GM19468 (cell line): ENCODE measurements around the gene GNAT1.
"Not testable (repeated sequence)": the region's sequence is repeated elsewhere in the genome, so short reads cannot be mapped to it uniquely, and the experiment has no call there.

Experiments
- ATAC-seq: cut with Tn5 transposase; IDR thresholded peaks from one replicate; pipeline ENCODE4 v1.9.1; 2021; ENCODE audit warnings: mild to moderate bottlenecking, moderate library complexity, moderate number of reproducible peaks; ENCODE audit not compliant: unreplicated experiment; ENCODE audit errors: extremely low read depth

GNAT1 gene

GRCh38 chr3:50201573-50202315, 10.3 kb downstream of the GNAT1 start:
- ATAC-seq, result no peak

- no peak for ATAC-seq
Measured at GRCh38 chr3:50202353-50203112, 11.1 kb downstream of the GNAT1 start.

GRCh38 chr3:50203113-50203808, 11.9 kb downstream of the GNAT1 start:
- ATAC-seq, result no peak

GRCh38 chr3:50203809-50204803, 12.7 kb downstream of the GNAT1 start:
- no peak for ATAC-seq

GRCh38 chr3:50204804-50205412, 13.5 kb downstream of the GNAT1 start, which contains the start of gene SLC38A3:
Gene SLC38A3, plus strand, starts transcription at chr3:50205271. Its CDS starts 8,929 bp downstream, at chr3:50214200.
- ATAC-seq, result no peak

GRCh38 chr3:50205413-50206276, 14.2 kb downstream of the GNAT1 start:
- no peak for ATAC-seq

GRCh38 chr3:50207359-50208042, 16.1 kb downstream of the GNAT1 start:
- ATAC-seq, result no peak

GRCh38 chr3:50208677-50209344, 17.4 kb downstream of the GNAT1 start:
- no peak for ATAC-seq

GRCh38 chr3:50210176-50210509, 18.7 kb downstream of the GNAT1 start:
- ATAC-seq, result no peak

GRCh38 chr3:50210510-50211367, 19.3 kb downstream of the GNAT1 start:
- ATAC-seq, result no peak

GRCh38 chr3:50211368-50211717, 19.9 kb downstream of the GNAT1 start:
- not testable (repeated sequence) for ATAC-seq

GRCh38 chr3:50211930-50212329, 20.5 kb downstream of the GNAT1 start:
- no peak for ATAC-seq

- ATAC-seq, result no peak
Measured at GRCh38 chr3:50212502-50212901, 21.1 kb downstream of the GNAT1 start.

- no peak for ATAC-seq
Measured at GRCh38 chr3:50212971-50213370, 21.6 kb downstream of the GNAT1 start.

- no peak for ATAC-seq
Measured at GRCh38 chr3:50213373-50213772, 22.0 kb downstream of the GNAT1 start.

GRCh38 chr3:50214824-50215223, 23.4 kb downstream of the GNAT1 start:
- no peak for ATAC-seq

GRCh38 chr3:50215529-50215928, 24.1 kb downstream of the GNAT1 start:
- ATAC-seq, result no peak
